ENCODE results near the gene CAMTA2. TPM values are rescaled to one million over a fixed set of nuclear protein-coding genes. Genes with fewer than 3 reads are reported as not detected.

The CAMTA2 gene
- total RNA-seq, 2 experiments from 2014 or later: 58.2 to 62.7 TPM

GRCh38 chr17:4973256-4974114 is 14.0 kb downstream of the CAMTA2 start:
- ChIA-PET POLR2A (no interaction called here), CTCF (no interaction called here)
- peaks cover 51% of the 10 kb centered on the region for H3K36me3 Mint-ChIP-seq (ENCODE audit: low read depth)
- H3K27me3 Mint-ChIP-seq: no peaks in the 10 kb centered on the region
- H3K4me1 Mint-ChIP-seq: peaks cover 13% of the 10 kb centered on the region
- DNase-seq: no peak
- peak overlapping the region; percentile 25 for H3K27ac Mint-ChIP-seq
- H3K4me3 Mint-ChIP-seq: no peak overlapping the region
- H3K9me3 Mint-ChIP-seq: no peaks in the 10 kb centered on the region

GRCh38 chr17:4972752-4973151 is 14.7 kb downstream of the CAMTA2 start:
- Mint-ChIP-seq H3K27ac (peak overlapping the region; percentile 25), H3K4me1 (peaks cover 13% of the 10 kb centered on the region), H3K4me3 (no peak overlapping the region), H3K36me3 (ENCODE audit: low read depth) (peaks cover 46% of the 10 kb centered on the region), H3K9me3 (no peaks in the 10 kb centered on the region), H3K27me3 (no peaks in the 10 kb centered on the region)
- DNase-seq: no peak
- ChIA-PET CTCF (interaction anchor here (1.2 to 3.6 kb wide), 2 partner anchors 7 to 10 kb away, joined by 4 to 21 read pairs; no protein-coding TSS in a partner anchor), POLR2A (interaction anchor here (0.6 kb wide), 1 partner anchor 779 kb away, joined by 4 read pairs; no protein-coding TSS in a partner anchor)

- Mint-ChIP-seq H3K9me3 (no peaks in the 10 kb centered on the region), H3K27ac (no peak overlapping the region), H3K4me1 (peaks cover 13% of the 10 kb centered on the region), H3K36me3 (ENCODE audit: low read depth) (peaks cover 43% of the 10 kb centered on the region), H3K27me3 (no peaks in the 10 kb centered on the region), H3K4me3 (no peak overlapping the region)
- DNase-seq: no peak
- POLR2A ChIA-PET: interaction anchor here (0.6 kb wide), 1 partner anchor 779 kb away, joined by 4 read pairs; no protein-coding TSS in a partner anchor
- CTCF ChIA-PET: interaction anchor here (1.2 to 3.6 kb wide), 2 partner anchors 8 to 11 kb away, joined by 4 to 21 read pairs; no protein-coding TSS in a partner anchor
Observed at GRCh38 chr17:4972322-4972721, 15.2 kb downstream of the CAMTA2 start.

- H3K27ac Mint-ChIP-seq: no peak overlapping the region
- H3K9me3 Mint-ChIP-seq: no peaks in the 10 kb centered on the region
- ChIA-PET CTCF (interaction anchor here (0.7 to 3.6 kb wide), 5 partner anchors 8 to 62 kb away, joined by 3 to 21 read pairs (median 4); no protein-coding TSS in a partner anchor), POLR2A (no interaction called here)
- no peaks in the 10 kb centered on the region for H3K27me3 Mint-ChIP-seq
- no peak for DNase-seq
- peaks cover 13% of the 10 kb centered on the region for H3K4me1 Mint-ChIP-seq
- H3K4me3 Mint-ChIP-seq: no peak overlapping the region
- peaks cover 39% of the 10 kb centered on the region for H3K36me3 Mint-ChIP-seq (ENCODE audit: low read depth)
Observed at GRCh38 chr17:4971826-4972225, 15.6 kb downstream of the CAMTA2 start.

- CTCF ChIA-PET: interaction anchor here (0.6 to 3.6 kb wide), 8 partner anchors 10 to 108 kb away, joined by 3 to 21 read pairs (median 4); partner anchors contain the start of genes ENO3 and ZFP3
- H3K36me3 Mint-ChIP-seq (ENCODE audit: low read depth): peaks cover 41% of the 10 kb centered on the region
- H3K4me3 Mint-ChIP-seq: no peak overlapping the region
- no peak for DNase-seq
- POLR2A ChIA-PET: no interaction called here
- peaks cover 20% of the 10 kb centered on the region for H3K4me1 Mint-ChIP-seq
- H3K27ac Mint-ChIP-seq: no peak overlapping the region
- no peaks in the 10 kb centered on the region for H3K9me3 Mint-ChIP-seq
- no peaks in the 10 kb centered on the region for H3K27me3 Mint-ChIP-seq
Observed at GRCh38 chr17:4970273-4970672, 17.2 kb downstream of the CAMTA2 start.

GRCh38 chr17:4969551-4970173 is 17.8 kb downstream of the CAMTA2 start:
- H3K27ac Mint-ChIP-seq: no peak overlapping the region
- peaks cover 38% of the 10 kb centered on the region for H3K36me3 Mint-ChIP-seq (ENCODE audit: low read depth)
- DNase-seq: no peak
- H3K4me1 Mint-ChIP-seq: peaks cover 21% of the 10 kb centered on the region
- H3K9me3 Mint-ChIP-seq: no peaks in the 10 kb centered on the region
- H3K27me3 Mint-ChIP-seq: no peaks in the 10 kb centered on the region
- ChIA-PET POLR2A (interaction anchor here (4.0 kb wide), 1 partner anchor 23 kb away, joined by 44 read pairs; the partner anchor contains the start of gene PFN1), CTCF (interaction anchor here (0.6 to 3.6 kb wide), 7 partner anchors 10 to 97 kb away, joined by 3 to 21 read pairs (median 4); partner anchors contain the start of gene ENO3)
- H3K4me3 Mint-ChIP-seq: no peak overlapping the region

- Mint-ChIP-seq H3K9me3 (no peaks in the 10 kb centered on the region), H3K36me3 (ENCODE audit: low read depth) (peaks cover 32% of the 10 kb centered on the region), H3K4me3 (no peak overlapping the region), H3K27ac (no peak overlapping the region), H3K4me1 (peaks cover 22% of the 10 kb centered on the region), H3K27me3 (no peaks in the 10 kb centered on the region)
- DNase-seq: peak; percentile 21
- ChIA-PET CTCF (interaction anchor here (0.7 to 3.6 kb wide), 6 partner anchors 9 to 38 kb away, joined by 3 to 21 read pairs (median 3); partner anchors contain the start of gene ENO3), POLR2A (interaction anchor here (4.0 kb wide), 1 partner anchor 23 kb away, joined by 44 read pairs; the partner anchor contains the start of gene PFN1)
Observed at GRCh38 chr17:4969047-4969550, 18.4 kb downstream of the CAMTA2 start.

- Mint-ChIP-seq H3K27ac (no peak overlapping the region), H3K36me3 (ENCODE audit: low read depth) (peaks cover 27% of the 10 kb centered on the region), H3K4me1 (peaks cover 20% of the 10 kb centered on the region), H3K27me3 (no peaks in the 10 kb centered on the region), H3K4me3 (no peak overlapping the region), H3K9me3 (no peaks in the 10 kb centered on the region)
- no peak for DNase-seq
- ChIA-PET CTCF (interaction anchor here (1.0 to 3.9 kb wide), 7 partner anchors 9 to 59 kb away, joined by 3 to 23 read pairs (median 3); partner anchors contain the start of genes CAMTA2 and ENO3), POLR2A (interaction anchor here (4.0 kb wide), 1 partner anchor 22 kb away, joined by 44 read pairs; the partner anchor contains the start of gene PFN1)
Observed at GRCh38 chr17:4968486-4969046, 18.9 kb downstream of the CAMTA2 start.

GRCh38 chr17:4967539-4968485 is 19.7 kb downstream of the CAMTA2 start, which contains the start of gene SPAG7:
Gene SPAG7 (minus strand): TSS chr17:4967817. CDS start chr17:4967804, 13 bp downstream.
- no peak within 1 kb of the TSS for H3K4me3 Mint-ChIP-seq
- H3K4me1 Mint-ChIP-seq: peaks cover 20% of the 10 kb centered on the region
- H3K27me3 Mint-ChIP-seq: no peaks in the 10 kb centered on the region
- ChIA-PET POLR2A (interaction anchor here (0.5 to 4.0 kb wide), 5 partner anchors 16 to 824 kb away, joined by 3 to 44 read pairs (median 8); partner anchors contain the start of genes C17orf107, PFN1, RNF167 and SLC25A11), CTCF (interaction anchor here (0.9 to 3.9 kb wide), 16 partner anchors 10 to 95 kb away, joined by 3 to 23 read pairs (median 6); partner anchors contain the start of genes CAMTA2, ENO3, PFN1 and RNF167)
- DNase-seq: peak; percentile 93
- H3K9me3 Mint-ChIP-seq: no peaks in the 10 kb centered on the region
- peaks cover 21% of the 10 kb centered on the region for H3K36me3 Mint-ChIP-seq (ENCODE audit: low read depth)
- H3K27ac Mint-ChIP-seq: peak within 1 kb of the TSS; percentile 67

- ChIA-PET CTCF (interaction anchor here (0.9 to 3.9 kb wide), 14 partner anchors 10 to 96 kb away, joined by 3 to 23 read pairs (median 6); partner anchors contain the start of genes CAMTA2, ENO3, PFN1 and RNF167), POLR2A (interaction anchor here (0.5 to 4.0 kb wide), 6 partner anchors 15 to 823 kb away, joined by 3 to 44 read pairs (median 6); partner anchors contain the start of genes C17orf107, PFN1, RNF167 and SLC25A11)
- peak; percentile 98 for DNase-seq
- H3K4me3 Mint-ChIP-seq: no peak overlapping the region
- no peaks in the 10 kb centered on the region for H3K27me3 Mint-ChIP-seq
- H3K27ac Mint-ChIP-seq: peak overlapping the region; percentile 67
- H3K9me3 Mint-ChIP-seq: no peaks in the 10 kb centered on the region
- peaks cover 16% of the 10 kb centered on the region for H3K36me3 Mint-ChIP-seq (ENCODE audit: low read depth)
- peaks cover 20% of the 10 kb centered on the region for H3K4me1 Mint-ChIP-seq
Observed at GRCh38 chr17:4966844-4967538, 20.5 kb downstream of the CAMTA2 start.

Data from activated CD4-positive, alpha-beta T cell treated with anti-CD3 and anti-CD28 coated beads, Interleukin-2, amount 10 ng/mL, durations not matched to agents 7 days and 5 days (primary cell).